PC-9 (cell line): ENCODE data around the gene GPATCH4.

ENCODE experiments used
- EZH2 ChIP-seq: fragments of 200-600 bp; sonication (generic); IDR thresholded peaks from 2 replicates; pipeline ENCODE4 v1.8.0; 2017; ENCODE audit warnings: antibody characterized with exemption, low read depth
- TF ChIP-seq, protein P1 (sequence below): fragments of 200-600 bp; sonication (generic); conservative IDR thresholded peaks from 2 replicates; pipeline ENCODE4 v1.6.1; 2017; ENCODE audit warnings: mixed run types, antibody characterized with exemption, mild to moderate bottlenecking, moderate library complexity

DNA sequence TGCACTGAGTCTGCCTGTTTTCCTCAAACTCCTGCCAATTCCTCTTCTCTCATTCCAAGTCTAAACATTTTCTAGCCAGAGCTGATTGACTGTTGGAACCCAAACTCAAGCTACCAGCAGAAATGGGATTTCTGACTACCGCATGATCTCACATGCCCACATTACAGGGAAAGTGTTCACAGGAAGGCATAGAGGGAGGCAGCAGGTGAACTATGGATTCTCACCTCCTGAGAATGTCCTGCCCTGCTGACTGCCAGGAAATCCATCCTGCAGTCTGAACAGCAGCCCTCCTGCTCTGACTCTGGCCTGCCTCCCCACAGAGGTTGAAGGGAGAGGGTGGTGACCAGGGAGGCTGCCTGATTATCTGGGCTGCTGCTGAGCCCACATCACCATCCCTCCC is 51.4 kb downstream of the GPATCH4 start:
- TF ChIP-seq, protein P1, sequence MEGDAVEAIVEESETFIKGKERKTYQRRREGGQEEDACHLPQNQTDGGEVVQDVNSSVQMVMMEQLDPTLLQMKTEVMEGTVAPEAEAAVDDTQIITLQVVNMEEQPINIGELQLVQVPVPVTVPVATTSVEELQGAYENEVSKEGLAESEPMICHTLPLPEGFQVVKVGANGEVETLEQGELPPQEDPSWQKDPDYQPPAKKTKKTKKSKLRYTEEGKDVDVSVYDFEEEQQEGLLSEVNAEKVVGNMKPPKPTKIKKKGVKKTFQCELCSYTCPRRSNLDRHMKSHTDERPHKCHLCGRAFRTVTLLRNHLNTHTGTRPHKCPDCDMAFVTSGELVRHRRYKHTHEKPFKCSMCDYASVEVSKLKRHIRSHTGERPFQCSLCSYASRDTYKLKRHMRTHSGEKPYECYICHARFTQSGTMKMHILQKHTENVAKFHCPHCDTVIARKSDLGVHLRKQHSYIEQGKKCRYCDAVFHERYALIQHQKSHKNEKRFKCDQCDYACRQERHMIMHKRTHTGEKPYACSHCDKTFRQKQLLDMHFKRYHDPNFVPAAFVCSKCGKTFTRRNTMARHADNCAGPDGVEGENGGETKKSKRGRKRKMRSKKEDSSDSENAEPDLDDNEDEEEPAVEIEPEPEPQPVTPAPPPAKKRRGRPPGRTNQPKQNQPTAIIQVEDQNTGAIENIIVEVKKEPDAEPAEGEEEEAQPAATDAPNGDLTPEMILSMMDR: no peak
- TF ChIP-seq EZH2: no peak
